Cerebellar cortex (tissue), 1 donor: ENCODE data around the gene CGNL1.
A peak's percentile ranks its signal among the peaks of the same experiment; 100 is the strongest.

Experiments
- DNase-seq: peaks from one replicate; pipeline ENCODE4 v3.0.0-alpha.2; 2015; ENCODE audit warnings: low spot score

The CGNL1 gene

GRCh38 chr15:57525581-57525980, 149.3 kb downstream of the CGNL1 start:
- no peak for DNase-seq

GRCh38 chr15:57526076-57526475, 149.8 kb downstream of the CGNL1 start:
- DNase-seq = no peak

GRCh38 chr15:57526615-57527014, 150.3 kb downstream of the CGNL1 start:
- DNase-seq = no peak

- DNase-seq = peak; percentile 85
Observed at GRCh38 chr15:57527382-57528091, 151.2 kb downstream of the CGNL1 start.

- DNase-seq = no peak
Observed at GRCh38 chr15:57528940-57529565, 152.7 kb downstream of the CGNL1 start.

GRCh38 chr15:57529748-57530147, 153.4 kb downstream of the CGNL1 start:
- DNase-seq = no peak

GRCh38 chr15:57532731-57533447, 156.6 kb downstream of the CGNL1 start:
- no peak for DNase-seq

- DNase-seq = no peak
Observed at GRCh38 chr15:57533448-57533799, 157.1 kb downstream of the CGNL1 start.

- no peak for DNase-seq
Observed at GRCh38 chr15:57534281-57534680, 158.0 kb downstream of the CGNL1 start.

GRCh38 chr15:57537072-57537471, 160.8 kb downstream of the CGNL1 start:
- DNase-seq = no peak

- no peak for DNase-seq
Observed at GRCh38 chr15:57537488-57538264, 161.4 kb downstream of the CGNL1 start.

GRCh38 chr15:57538265-57538529, 161.9 kb downstream of the CGNL1 start:
- no peak for DNase-seq

- no peak for DNase-seq
Observed at GRCh38 chr15:57538821-57539220, 162.5 kb downstream of the CGNL1 start.

GRCh38 chr15:57540211-57540610, 163.9 kb downstream of the CGNL1 start:
- no peak for DNase-seq

GRCh38 chr15:57540736-57541135, 164.4 kb downstream of the CGNL1 start:
- DNase-seq = no peak

- DNase-seq = no peak
Observed at GRCh38 chr15:57541271-57541670, 165.0 kb downstream of the CGNL1 start.

- peak; percentile 76 for DNase-seq
Observed at GRCh38 chr15:57541805-57542504, 165.7 kb downstream of the CGNL1 start.

- DNase-seq = no peak
Observed at GRCh38 chr15:57542505-57542817, 166.2 kb downstream of the CGNL1 start.

GRCh38 chr15:57544848-57545480, 168.7 kb downstream of the CGNL1 start:
- DNase-seq = no peak

GRCh38 chr15:57545995-57546394, 169.7 kb downstream of the CGNL1 start:
- no peak for DNase-seq

- DNase-seq = no peak
Observed at GRCh38 chr15:57547243-57547755, 171.0 kb downstream of the CGNL1 start.

- DNase-seq = no peak
Observed at GRCh38 chr15:57548351-57548750, 172.0 kb downstream of the CGNL1 start.
